ENCODE measurements around the gene PRKAR1B.
"Not testable (repeated sequence)": the region's sequence is repeated elsewhere in the genome, so short reads cannot be mapped to it uniquely, and the experiment has no call there.

Gene PRKAR1B

DNA sequence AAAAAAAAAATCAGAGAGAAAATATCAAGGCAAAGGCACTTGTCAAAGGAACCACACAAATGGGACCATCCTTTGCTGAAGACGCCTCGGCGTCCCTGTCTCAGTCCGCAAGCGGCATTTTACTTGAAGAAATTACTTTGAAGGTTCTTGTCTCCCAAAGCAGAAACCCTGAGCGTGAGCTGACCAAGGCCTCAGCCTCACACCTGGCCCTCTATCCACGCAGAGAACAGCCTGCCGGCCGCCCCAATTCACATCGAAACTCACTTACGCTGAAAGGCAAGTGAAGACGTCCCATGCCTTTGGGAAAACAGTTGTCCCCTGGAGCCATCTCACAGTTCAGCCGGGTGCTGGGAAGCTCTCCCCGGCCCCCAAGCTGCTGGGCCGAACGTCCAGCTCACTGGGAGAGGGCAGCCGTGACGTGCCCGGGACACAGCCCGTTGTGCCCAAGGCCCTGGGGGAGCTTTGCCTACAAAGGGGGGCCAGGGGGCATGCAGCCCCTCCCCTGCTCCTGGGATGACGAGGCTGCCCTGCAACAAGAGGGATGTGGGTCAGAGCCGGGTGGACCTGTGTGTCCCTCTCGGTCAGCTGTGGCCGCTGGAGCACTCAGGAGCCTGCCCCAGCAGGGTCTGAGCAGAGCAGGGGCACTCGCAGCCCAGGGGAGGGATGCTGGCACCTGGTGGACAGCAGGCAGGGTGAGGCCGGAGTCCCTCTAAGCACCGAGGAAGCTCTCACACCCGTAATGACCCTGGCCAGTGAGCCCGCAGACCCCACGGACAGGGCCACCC is 157.8 kb downstream of the PRKAR1B start:
- DNase-seq, result no peak

DNA sequence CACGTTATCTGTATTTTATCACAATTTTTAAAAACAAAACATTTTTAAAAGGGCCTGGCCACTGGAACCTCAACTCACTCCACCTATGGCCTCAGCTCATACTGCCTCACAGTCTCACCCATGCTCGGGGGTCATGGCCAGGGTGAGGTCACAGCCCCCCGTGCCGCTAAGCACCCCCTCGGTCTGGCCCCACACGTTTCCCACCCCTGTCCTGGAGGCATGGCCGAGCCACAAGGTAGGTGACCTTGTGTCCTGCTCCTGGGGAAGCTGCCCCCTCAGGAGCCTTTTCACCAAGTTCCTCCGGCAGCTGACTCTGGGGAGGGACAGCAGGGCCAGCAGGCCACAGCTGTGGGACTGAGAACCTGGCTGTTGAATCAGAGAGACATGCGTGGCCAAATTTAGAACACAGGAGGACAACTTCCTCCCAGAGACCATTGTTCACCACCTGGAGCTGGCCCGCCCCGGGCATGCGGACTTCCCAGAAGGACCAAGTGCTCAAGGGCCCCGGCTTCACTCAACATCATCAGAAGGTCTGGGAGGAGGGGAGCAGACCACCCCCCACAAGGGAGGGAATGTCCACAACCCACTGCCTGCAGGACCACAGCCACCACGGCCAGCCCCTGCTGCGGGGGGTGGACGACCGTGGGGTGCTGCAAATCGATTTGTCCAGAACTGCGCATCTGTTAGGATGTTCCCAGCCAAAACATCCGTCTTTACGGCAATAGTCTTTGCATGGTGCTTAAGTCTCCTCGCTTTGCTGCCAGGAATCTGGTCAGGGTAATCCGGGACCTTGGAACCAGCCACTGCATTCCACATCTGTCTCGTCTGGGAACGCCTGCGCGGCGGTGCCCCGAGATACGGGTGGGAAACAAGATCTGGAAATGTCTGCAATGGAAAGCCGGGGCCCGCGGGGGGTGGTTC is 158.8 kb downstream of the PRKAR1B start:
- DNase-seq, result no peak

DNA sequence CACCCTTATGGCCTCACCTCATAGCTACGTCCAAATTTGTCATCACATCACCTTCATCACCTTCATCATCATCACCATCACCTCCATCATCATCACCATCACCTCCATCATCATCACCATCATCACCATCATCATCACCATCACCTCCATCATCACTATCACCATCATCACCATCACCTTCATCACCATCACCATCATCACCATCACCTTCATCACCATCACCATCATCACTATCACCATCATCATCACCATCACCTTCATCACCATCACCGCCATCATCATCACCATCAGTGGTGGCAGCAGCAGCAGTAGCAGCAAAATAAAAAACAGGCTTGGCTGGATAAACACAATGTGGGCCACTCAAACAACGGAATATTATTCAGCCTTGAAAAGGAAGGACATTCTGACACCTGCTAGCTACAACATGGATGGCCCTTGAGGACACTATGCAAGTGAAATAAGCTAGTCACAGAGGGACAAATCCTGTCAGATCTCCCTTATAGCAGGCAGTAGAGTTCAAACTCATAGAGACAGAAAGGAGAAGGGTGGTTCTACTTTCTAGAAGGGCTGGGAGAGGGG is 159.7 kb downstream of the PRKAR1B start:
- DNase-seq, result no peak

DNA sequence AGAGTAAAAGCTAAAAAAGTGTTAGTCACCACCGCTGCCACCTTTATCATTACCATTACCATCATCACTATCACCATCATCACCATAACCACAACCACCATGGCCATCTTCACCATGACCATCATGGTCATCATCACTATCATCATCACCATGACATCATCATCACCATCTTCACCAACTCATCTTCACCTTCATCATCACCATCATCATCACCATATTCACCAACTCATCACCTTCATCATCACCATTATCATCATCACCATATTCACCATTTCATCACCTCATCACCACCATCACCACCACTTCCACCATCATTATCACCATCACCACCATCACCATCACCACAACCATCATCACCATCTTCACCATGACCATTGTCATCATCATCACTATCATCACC is 161.0 kb downstream of the PRKAR1B start:
- no peak for DNase-seq

DNA sequence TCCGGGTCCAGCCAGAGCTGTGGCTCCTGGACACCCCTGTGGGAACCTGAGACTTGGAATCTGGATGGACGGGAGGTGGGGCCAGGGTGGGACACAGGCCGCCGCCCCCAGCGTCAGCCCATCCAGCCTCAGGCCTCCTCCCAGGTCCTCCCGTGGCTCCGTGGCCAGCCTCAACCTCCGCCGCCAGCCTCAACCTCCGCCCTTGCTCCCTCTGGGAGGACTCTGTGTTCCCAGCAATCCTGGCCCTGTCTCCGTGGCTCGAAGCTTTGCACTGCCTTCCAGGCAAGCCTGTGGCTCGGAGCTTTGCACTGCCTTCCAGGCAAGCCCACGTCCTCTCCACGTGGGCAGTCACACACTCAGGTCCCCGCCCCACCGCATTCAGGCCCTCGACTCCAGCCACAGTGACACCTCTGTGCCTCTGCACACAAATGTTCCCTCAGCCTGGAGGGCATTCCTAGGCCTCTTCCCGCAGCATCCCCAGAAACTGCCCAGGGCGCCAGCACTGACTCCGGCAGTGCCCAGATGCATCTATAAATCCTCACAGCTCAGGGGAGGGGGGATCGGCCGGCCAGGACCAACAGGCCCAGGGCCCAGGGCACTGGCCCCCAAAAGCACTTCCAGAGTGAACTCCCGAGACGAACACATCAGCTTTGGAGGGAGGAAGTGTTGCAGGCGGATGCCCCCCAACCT is 162.8 kb downstream of the PRKAR1B start:
- DNase-seq, result no peak

- no peak for DNase-seq
Measured at GRCh38 chr7:563629-564170, 163.4 kb downstream of the PRKAR1B start.

- DNase-seq, result no peak
Measured at GRCh38 chr7:562789-563628, 164.1 kb downstream of the PRKAR1B start.

GRCh38 chr7:562374-562675 is 164.8 kb downstream of the PRKAR1B start:
- DNase-seq, result no peak

GRCh38 chr7:561631-562373 is 165.3 kb downstream of the PRKAR1B start:
- DNase-seq, result no peak

DNA sequence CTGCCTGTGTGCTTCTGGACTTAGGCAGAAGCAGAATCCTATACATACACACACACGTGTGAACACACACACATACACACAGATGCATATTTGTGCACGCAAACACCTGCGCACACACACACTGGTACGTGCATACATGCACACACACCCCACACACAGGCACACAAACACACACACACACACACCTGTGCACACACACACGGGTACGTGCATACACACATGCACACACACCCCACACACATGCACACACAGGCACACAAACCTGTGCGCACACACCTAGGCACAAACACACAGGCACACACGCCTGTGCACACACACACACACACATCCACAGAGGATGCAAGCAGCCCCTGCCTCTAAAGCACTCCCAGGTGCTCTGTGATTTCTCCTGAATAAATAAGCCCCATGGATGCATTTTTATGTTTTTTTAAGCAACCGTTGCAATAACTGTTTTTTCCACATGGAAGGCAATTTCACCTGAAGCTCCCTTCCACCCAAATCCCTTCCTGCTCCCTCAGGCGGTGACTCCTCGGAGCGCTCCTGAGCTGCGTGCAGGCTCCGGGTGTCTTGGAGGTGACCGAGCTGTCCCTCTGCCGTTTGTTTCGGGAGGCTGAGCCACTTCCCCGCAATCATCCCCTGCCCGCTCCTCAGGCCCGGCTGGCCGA is 166.0 kb downstream of the PRKAR1B start:
- DNase-seq, result no peak

DNA sequence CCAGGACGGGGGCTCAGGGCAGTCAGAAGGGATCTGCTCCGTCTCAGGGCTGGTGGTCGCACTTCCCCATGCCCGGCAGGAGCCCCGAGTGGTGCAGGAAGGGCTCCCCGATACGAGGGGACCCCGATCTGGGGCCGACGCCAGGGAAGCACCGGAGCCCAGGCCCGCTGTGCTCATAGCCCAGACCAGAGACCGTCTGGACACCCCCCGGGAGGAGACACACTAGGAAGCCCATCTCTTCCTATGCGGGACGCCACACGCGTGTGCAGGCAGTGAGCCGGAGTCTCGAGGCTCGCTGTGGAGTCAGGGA is 167.7 kb downstream of the PRKAR1B start:
- no peak for DNase-seq

DNA sequence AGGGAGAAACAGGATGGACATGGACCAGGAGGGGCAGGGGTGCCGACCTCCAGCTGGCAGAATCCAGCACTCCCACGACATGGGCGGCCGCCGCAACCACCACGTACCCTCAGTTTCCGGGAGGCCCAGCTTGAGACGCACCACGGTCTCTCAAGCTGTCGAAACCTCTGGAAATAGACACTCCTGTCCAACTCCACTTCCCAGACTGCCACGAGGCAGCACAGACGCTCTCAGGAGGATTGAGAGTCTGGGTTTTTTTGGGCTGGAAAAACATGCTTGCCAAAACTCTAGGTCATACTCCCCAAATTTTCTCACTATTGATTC is 169.6 kb downstream of the PRKAR1B start:
- no peak for DNase-seq

DNA sequence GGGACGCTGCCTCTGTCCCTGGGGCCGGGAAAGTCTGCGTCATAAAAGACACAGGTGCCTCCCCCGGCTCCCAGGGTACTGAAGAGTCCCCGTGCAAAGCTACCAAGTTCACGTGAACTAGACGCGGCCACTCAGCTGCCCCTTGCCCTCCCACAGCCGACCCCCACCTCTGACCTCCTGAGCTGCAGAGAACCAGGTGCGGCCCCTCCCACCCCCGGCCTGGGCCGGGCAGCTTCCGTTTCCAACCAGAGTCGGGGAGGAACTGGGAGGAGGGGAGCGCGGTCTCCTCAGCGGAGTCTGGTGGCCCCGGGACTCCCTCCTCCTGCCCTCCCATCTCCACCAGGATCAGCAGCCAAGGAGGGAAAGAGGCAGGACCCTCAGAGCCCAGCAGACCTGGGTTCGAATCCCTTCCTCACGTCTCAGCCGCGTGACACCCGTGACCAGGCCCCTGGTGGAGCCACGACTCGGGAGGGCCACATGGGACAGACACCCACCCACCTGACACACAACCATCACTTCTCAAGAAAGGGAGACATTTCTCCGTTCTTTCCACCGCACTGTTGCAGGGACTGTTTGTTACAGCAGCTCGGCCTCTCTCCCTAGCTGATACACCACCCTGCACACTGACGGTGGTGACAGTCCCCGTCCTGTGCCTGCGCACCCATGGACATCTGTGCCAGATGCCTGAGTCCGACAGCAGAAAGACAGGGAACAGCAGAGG is 170.1 kb downstream of the PRKAR1B start:
- no peak for DNase-seq

GRCh38 chr7:556291-556826 is 170.7 kb downstream of the PRKAR1B start:
- no peak for DNase-seq

GRCh38 chr7:555551-556160 is 171.4 kb downstream of the PRKAR1B start:
- no peak for DNase-seq

- DNase-seq, result no peak
Measured at GRCh38 chr7:553636-554111, 173.4 kb downstream of the PRKAR1B start.

DNA sequence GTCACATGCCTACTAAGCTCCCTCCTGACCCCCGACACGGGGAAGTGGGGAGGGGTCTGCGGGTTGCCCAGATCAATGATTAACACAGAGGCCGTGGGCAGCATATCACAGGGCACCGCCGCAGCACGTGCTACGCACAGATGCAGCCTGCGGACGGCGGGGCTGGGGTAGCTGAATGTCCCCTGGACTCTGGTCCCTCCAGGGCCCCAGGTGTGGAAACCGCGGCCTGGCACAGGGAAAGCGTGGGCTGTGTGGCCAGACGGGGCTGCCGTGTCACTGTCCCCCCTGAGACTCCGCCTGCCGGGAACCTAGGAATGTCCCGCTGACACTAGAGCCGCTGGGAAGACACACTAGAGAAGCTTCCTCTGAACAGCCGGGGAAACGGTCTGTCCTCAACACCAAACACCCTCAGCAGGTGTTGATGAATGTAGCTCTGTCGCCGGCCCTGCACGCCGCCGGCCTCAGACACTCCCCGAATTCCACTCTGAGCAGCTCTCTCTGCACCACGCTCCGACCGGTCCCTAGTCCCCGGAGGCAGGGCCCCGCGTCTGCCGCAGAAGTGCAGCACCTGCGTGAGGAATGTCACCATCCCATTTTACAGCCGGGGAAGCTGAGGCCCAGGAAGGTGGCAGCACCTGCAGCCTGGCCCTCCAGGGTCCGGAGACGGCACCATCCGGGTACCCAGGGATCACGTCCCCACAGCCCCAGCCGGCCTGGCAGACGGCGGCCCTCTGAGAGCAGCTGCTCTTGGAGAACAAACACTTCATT is 174.0 kb downstream of the PRKAR1B start:
- no peak for DNase-seq

DNA sequence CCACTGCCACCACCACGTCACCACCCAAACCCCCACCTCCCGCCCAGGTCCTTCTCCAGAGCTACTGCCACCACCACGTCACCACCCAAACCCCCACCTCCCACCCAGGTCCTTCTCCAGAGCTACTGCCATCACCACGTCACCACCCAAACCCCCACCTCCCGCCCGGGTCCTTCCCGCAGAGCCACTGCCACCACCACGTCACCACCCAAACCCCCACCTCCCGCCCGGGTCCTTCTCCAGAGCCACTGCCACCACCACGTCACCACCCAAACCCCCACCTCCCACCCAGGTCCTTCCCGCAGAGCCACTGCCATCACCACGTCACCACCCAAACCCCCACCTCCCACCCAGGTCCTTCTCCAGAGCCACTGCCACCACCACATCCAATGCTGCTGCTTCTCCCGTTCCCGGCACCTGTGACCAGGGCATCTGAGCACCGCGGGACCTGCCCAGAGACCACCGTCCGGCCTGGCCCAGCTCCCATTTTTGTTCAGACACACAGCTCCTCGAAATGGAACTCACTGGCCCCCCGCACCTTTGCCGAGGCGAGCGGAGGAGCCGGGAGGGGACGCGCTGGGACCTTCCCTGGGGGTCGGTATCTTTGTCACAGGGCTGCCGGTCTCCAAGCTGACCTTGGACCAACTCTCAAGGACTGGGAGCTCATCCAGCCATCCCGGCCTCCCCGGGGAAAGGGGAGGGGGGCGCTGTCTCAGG is 174.8 kb downstream of the PRKAR1B start:
- not testable (repeated sequence) for DNase-seq
